ENCODE results near the gene MYL10.

Gene MYL10

DNA sequence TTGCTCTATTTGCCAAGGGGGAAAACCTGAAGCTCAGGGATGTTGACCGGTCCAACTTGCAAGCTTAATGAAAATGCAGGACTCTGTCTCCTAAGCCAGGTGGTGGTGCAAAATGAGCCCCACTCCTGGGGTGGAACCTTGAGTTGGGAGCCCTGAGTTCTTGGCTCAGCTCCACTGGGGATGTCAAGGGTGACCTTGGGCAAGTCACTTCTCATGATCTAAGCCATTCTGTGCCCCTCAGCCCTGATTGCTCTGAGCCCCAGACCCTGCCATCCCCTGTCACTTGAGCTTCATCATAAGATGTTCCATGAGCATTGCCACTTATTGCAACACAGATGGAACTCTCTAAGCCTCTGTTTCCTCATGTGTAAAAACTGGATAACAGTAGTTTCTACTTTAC is 33.9 kb downstream of the MYL10 start:
- no peak for DNase-seq

DNA sequence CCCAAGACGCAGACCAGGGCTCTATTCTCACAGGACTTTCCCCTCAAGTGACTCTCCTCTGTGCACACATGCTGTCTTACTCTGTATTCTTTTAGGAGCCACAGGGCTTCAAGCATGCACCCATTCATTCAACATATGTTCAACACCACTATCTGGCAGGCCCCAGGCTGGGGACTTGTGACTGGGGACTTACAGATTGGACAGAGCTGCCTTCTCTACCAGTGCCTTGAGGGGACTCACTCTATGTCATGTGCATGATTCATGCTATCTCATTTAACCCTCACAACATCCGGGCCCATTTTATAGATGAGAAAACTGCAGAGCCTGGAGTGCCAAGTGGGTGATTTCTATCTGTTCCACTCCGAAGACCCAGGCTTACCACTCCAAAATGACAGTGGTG is 34.3 kb downstream of the MYL10 start:
- no peak for DNase-seq

DNA sequence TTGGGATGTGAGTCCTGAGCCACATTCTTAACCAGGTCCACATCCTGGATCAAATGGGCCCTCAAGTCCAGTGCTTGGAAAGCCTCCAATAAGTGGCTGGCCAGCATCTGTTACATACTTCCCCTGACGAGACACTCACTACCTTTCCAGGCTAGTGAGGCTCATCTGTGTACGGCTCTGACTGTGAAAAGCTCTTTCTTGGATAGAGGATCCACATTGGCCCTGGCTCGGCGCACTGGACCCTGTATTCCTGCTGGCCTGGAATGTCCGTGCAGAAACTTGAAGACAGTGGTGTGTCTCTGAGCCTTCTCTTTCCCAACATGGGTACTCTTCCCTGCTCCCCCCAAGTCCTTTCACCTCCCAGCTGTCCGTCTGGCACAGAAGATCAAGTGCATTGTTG is 35.5 kb downstream of the MYL10 start:
- no peak for DNase-seq

- no peak for DNase-seq
These were observed 37.6 kb downstream of the MYL10 start for GRCh38 chr7:101591504-101591903.

- DNase-seq: no peak
These were observed 38.2 kb downstream of the MYL10 start for GRCh38 chr7:101590663-101591435.

- DNase-seq: no peak
These were observed 39.0 kb downstream of the MYL10 start for GRCh38 chr7:101589976-101590662.

DNA sequence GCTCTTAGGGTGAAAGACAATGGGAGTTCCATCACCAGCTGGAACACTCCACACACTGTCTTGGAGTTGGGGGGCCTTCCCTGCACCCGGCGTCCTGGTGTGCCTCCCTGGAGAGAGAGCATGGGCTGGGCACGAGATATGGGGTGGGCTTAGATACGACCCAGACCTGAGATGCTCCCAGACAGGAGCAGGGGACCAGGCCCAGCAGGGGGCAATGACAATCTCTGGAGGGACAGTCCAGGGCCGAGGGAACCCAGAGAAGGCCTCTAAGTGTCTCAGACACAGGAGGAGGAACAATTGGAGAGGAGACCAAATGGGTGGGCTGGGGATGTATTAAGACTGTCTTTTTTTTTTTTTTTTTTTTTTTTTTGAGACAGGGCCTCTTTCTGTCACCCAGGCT is 40.0 kb downstream of the MYL10 start:
- no peak for DNase-seq

- DNase-seq: no peak
These were observed 40.8 kb downstream of the MYL10 start for GRCh38 chr7:101588131-101588935.

DNA sequence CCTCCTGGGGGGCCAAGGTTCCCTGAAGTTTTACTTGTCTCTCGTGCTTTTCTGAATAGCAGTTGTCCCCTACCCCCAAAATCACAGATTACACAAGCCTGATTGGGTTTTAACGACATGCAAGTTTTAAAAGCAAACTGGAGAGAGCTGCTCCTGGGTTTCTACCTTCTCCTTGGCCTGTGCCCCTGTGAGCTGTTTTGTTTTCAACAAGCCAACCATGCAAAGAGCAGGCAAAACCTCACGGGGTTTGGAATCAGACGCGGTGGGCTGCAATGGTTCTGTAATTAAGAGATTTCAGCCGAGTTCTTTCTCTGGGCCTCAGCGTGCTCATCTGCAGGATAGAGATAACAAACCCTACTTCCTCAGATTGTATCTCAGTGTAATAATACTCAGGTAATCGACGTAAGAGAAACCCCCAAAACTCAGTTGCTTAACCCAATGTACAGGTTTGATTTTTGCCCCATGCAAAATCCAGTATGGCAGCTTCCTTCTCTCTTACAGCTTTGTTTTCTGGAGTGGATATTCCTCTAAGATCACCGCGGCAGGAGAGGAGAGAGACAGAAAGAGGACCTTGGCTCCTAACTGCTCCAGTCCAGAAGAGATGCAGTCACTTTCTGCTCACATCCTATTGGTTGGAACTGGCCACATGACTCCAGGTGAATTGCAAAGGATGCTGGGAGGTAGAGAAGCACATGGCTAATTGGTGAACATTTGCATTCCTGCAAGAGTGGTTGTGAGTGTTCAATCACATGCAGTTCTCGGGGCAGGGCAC is 42.0 kb downstream of the MYL10 start:
- no peak for DNase-seq

DNA sequence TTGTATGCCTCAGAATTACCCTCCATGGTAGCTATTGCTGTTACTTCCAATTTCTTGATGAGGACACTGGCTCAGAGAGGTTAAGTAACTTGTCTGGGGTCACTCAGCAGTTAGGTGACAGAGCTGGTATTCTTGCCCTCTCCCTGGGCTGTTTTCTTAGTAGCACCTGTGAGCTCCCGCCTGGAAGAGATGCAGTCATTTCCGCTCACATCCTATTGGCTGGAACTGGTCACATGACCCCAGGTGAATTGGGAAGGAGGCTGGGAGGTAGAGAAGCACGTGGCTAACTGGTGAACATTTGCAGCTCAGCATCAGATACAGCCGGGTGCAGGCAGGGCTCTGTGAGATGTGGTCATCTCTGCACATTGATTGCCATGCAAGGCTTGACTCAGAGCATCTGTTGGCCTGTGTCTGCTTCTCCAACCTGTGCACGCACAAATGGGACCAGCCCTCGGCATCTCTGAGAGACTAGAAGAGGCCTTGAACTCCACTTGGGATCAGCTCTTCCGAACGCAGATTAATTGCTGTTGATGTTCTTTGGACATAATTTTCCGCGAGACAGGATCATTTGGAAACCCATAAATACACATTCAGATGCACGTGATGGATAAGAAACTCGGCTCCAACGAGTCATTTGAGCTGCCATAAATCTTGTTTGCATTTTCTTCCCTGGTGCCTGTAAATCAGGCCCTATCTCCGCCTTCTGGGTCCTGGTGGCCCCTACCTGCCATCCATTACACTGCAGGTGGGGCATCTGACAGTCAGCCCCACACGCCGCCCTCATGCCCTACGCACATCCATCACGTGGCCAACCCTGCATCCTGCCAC is 42.8 kb downstream of the MYL10 start:
- no peak for DNase-seq

- no peak for DNase-seq
These were observed 46.1 kb downstream of the MYL10 start for GRCh38 chr7:101582971-101583370.

DNA sequence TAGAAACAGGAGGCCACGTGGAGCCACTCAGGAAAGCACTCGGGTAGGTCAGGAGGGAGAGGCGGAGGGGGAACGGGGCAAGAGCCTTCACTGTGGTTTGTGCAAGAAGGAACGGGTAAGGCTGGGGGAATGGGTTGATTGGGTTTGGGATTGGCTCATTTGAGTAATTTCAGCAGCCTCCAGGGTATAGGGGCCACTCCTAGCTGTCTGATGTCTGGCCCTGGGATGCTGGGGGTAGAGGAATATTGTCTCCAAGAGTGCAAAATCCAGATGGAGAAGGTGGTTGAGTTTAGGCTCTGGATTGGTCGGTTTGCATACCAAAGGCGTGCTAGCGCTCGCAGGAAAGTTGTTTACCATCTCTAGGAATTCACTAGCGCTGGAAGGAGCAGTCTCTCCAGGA is 47.2 kb downstream of the MYL10 start:
- DNase-seq: no peak

DNA sequence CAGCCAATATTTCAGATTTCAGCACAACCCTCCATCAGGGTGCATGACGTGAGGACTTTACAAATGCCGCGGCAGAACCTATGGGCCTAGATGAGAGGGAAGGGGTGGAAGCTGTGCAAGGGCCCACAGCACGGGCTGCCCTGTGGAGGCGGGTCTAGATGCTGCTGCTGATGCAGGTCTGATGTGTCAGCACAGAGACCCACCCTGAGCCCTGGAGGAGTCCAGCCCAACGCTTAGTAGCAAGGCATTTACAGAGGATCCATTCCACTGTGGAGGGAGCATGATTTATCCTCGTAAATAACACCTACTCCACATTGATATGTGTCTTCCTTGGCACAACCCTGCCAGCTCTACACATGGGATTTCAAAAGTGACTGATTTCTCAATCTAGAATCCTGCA is 48.5 kb downstream of the MYL10 start:
- DNase-seq: no peak

DNA sequence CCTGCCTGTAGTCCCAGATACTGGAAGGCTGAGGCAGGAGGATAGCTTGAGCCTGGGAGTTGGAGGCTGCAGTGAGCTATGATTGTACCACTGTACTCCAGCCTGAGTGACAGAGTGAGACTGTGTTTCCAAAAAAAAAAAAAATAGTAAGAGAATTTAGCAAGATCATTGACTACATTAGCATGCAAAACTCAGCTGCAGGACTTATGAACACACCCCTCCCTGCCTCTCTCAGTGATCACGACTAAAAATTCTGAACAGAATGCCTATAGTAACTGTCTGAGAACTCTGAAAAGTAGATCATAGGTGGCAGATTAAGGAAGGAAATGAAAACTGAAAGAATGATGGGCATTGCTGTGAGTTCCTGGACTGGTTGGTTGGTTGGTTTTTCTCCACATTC is 50.5 kb downstream of the MYL10 start:
- no peak for DNase-seq

- DNase-seq: no peak
These were observed 52.1 kb downstream of the MYL10 start for GRCh38 chr7:101576998-101577397.

GRCh38 chr7:101575721-101576120 is 53.4 kb downstream of the MYL10 start:
- no peak for DNase-seq

- peak; percentile 82 for DNase-seq
These were observed 53.9 kb downstream of the MYL10 start for GRCh38 chr7:101575168-101575567.

- no peak for DNase-seq
These were observed 56.9 kb downstream of the MYL10 start for GRCh38 chr7:101572156-101572555.

DNA sequence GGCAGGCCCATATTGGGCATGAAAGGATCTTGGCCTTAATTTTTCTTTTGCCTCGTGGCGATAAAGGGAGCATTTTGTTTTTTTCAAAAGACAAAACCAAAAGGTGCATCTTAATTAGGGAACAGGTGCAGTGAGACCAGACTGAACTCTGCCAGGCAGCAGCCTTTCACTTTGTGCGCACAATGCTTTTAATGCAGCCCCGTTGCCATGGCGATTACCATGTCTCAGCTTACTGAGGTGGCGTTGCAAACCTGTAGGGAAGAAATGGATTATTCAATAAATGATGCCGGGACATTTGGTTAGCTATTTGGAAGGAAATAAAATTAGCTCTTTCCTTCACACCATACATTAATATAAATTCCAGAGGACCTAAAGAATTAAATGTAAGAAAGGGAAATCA is 61.9 kb downstream of the MYL10 start:
- DNase-seq: peak; percentile 4

DNA sequence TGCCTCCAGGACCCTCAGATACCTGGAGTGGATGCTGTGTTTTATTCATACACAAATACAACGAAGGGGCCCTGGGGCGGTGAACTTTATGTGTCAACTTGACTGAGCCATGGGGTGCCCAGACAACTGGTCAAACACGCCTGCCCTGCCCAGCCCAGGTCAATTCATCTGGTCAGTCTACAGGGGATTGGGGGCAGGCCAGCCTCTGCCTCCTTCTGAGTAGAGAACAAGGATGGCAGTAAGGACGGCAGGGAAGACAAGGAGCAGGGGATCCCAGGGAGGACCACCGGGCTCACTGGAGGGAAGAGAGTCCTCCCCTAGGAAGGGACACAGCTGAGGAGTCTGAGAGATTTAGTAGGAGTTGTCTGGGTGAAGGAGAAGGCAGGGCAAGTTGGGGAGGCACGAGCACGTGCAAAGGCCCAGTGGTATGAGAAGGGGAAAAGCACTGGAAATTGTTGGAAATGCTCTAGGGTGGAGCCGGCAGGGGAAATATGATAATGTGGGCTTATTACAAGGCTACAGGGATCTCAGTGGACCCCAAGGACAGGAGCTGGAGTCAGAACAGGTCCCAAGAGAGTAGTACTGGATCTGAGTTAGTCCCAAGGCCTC is 63.4 kb downstream of the MYL10 start:
- DNase-seq: no peak

GRCh38 chr7:101564778-101565211 is 64.3 kb downstream of the MYL10 start:
- peak; percentile 44 for DNase-seq
